NCI-H510A (cell line): Measurements from ENCODE around the gene FEV.
A peak's percentile ranks its signal among the peaks of the same experiment; 100 is the strongest.

Experiments used
- DNase-seq: peaks from one replicate; lab custom pipeline; 2025; lab: John Stamatoyannopoulos, UW

Gene FEV

GRCh38 chr2:218993345-218994315 is 8.6 kb upstream of the FEV start, which contains the start of gene CRYBA2:
TSS of gene CRYBA2 (minus strand) at chr2:218993422. CDS start at chr2:218993176, 246 bp downstream.
- no peak for DNase-seq

GRCh38 chr2:218992703-218993344 is 7.8 kb upstream of the FEV start:
- DNase-seq: no peak

- no peak for DNase-seq
Measured at GRCh38 chr2:218992196-218992595, 7.2 kb upstream of the FEV start.

- peak; percentile 38 for DNase-seq
Measured at GRCh38 chr2:218991674-218992168, 6.7 kb upstream of the FEV start.

GRCh38 chr2:218990612-218991011 is 5.6 kb upstream of the FEV start:
- no peak for DNase-seq

- DNase-seq: no peak
Measured at GRCh38 chr2:218990052-218990451, 5.1 kb upstream of the FEV start.

- no peak for DNase-seq
Measured at GRCh38 chr2:218988650-218989049, 3.7 kb upstream of the FEV start.

GRCh38 chr2:218988164-218988563 is 3.2 kb upstream of the FEV start:
- DNase-seq: no peak

- DNase-seq: no peak
Measured at GRCh38 chr2:218986148-218986761, 1.3 kb upstream of the FEV start.

- no peak for DNase-seq
Measured at GRCh38 chr2:218985325-218986091, 524 bp upstream of the FEV start.

GRCh38 chr2:218984239-218985020 is 554 bp downstream of the FEV start:
- DNase-seq: no peak

GRCh38 chr2:218983934-218984238 is 1.1 kb downstream of the FEV start:
- DNase-seq: no peak

GRCh38 chr2:218983263-218983933 is 1.6 kb downstream of the FEV start:
- no peak for DNase-seq

GRCh38 chr2:218982586-218983262 is 2.3 kb downstream of the FEV start:
- DNase-seq: no peak

GRCh38 chr2:218981881-218982585 is 3.0 kb downstream of the FEV start:
- DNase-seq: no peak

GRCh38 chr2:218981390-218981880 is 3.5 kb downstream of the FEV start:
- DNase-seq: no peak

- DNase-seq: no peak
Measured at GRCh38 chr2:218980735-218981389, 4.1 kb downstream of the FEV start.
